Stimulated activated naive CD8-positive, alpha-beta T cell treated with anti-CD3 and anti-CD28 coated beads, Interleukin-15, amount 100 ng/mL, for 72 hours (primary cell): ENCODE results near the gene SORBS1.

Experiments used
- ATAC-seq: fragments of 150-1000 bp; cut with Tn5 transposase; 2 replicates; pipeline ENCODE4 v1.10.0; 2021; ENCODE audit warnings: mild to moderate bottlenecking, moderate library complexity
- DNase-seq, 2 donors: peaks; one replicate each; pipeline ENCODE4 v3.0.0; 2021 to 2022
- H3K27ac Mint-ChIP-seq, 2 donors: one replicate each; pipeline ENCODE4 v1.8.0; 2022; ENCODE audit warnings: mild to moderate bottlenecking in 2 of 2, mixed read lengths in 2 of 2, moderate library complexity in 2 of 2
- H3K27me3 Mint-ChIP-seq: one replicate; pipeline ENCODE4 v1.8.0; 2022; ENCODE audit warnings: mixed read lengths
- H3K4me1 Mint-ChIP-seq: one replicate; pipeline ENCODE4 v1.8.0; 2022; ENCODE audit warnings: mild to moderate bottlenecking, mixed read lengths
- H3K4me3 Mint-ChIP-seq, 2 donors: one replicate each; pipeline ENCODE4 v1.8.0; 2022; ENCODE audit warnings: mild to moderate bottlenecking in 2 of 2, mixed read lengths in 2 of 2, moderate library complexity in 1 of 2
- H3K9me3 Mint-ChIP-seq, 2 donors: one replicate each; pipeline ENCODE4 v1.8.0; 2022; ENCODE audit warnings: mixed read lengths in 2 of 2

SORBS1 gene

DNA sequence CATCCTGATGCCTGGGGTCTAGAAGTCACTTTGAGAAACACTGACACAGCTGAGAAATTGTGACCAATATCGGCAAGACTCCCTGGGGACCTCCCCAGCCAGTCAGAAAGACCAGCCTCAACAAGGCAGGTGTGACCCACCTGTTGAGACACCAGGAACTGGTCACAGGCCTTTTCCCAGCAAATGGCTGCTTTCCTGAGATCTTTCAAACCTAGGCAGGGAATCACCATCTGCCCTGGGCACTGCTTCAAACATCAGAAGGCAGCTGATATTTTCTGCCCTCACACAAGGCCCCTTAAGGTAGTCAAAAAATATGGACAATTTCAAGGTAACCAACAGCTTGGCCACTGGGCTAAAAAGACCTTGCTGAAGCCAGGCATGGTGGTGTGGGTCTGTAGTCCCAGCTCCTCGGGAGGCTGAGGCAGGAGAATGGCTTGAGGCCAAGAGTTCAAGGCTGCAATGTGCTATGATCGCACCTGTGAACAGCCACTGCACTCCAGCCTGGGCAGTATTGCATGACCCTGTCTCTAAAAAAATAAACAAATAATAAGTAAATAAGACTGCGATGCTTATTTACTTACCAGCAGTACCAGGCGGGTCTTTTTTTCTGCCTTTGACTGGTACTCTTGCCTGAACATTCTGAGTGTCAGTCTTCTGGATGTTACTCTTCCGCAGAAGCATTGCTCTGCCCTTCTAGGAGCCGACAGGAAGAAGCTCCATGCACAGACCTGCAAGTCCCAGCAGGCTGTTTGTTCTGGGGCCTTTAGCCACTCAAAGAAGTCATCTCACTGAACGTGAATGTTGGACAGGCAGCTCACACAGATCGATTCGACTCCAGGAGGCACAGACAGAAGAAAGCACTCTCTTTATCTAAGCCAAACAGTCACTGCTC, 59.7 kb downstream of the SORBS1 start:
- Mint-ChIP-seq H3K27ac (no peak overlapping the region), H3K9me3 (no peaks in the 10 kb centered on the region), H3K4me3 (no peak overlapping the region), H3K27me3 (no peaks in the 10 kb centered on the region), H3K4me1 (no peaks in the 10 kb centered on the region)
- no peak for ATAC-seq
- DNase-seq, result no peak

DNA sequence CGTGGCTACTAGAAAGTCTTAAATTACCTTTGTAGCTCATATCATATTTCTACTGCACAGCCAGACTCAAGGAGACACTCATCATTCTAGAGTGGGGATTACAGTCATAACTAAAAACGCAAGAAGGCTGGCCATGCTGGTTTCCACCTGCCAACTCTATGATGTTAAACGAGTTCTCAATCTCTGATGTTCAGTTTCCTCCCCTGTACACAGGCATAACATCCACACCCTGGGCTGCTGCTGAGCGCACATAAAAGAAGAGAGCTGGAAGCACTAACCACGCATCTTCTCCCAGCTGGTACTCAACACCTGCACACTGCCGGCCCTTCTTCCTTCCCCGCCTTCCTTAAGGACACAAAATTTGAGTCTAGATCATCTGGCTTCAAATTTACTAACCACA, 60.5 kb downstream of the SORBS1 start:
- Mint-ChIP-seq H3K4me3 (no peak overlapping the region), H3K27me3 (no peaks in the 10 kb centered on the region), H3K9me3 (no peaks in the 10 kb centered on the region), H3K4me1 (no peaks in the 10 kb centered on the region), H3K27ac (no peak overlapping the region)
- DNase-seq, result no peak
- peak; percentile 33 for ATAC-seq

- no peak for ATAC-seq
- Mint-ChIP-seq H3K4me1 (no peaks in the 10 kb centered on the region), H3K4me3 (no peak overlapping the region), H3K27me3 (no peaks in the 10 kb centered on the region), H3K27ac (no peak overlapping the region), H3K9me3 (no peaks in the 10 kb centered on the region)
- no peak for DNase-seq
Observed at GRCh38 chr10:95500097-95500496, 61.1 kb downstream of the SORBS1 start.

GRCh38 chr10:95499482-95499989, 61.6 kb downstream of the SORBS1 start:
- Mint-ChIP-seq H3K27ac (no peak overlapping the region), H3K27me3 (no peaks in the 10 kb centered on the region), H3K9me3 (no peaks in the 10 kb centered on the region), H3K4me1 (no peaks in the 10 kb centered on the region), H3K4me3 (no peak overlapping the region)
- DNase-seq (no peak), ATAC-seq (no peak)

- Mint-ChIP-seq H3K27ac (no peak overlapping the region), H3K4me1 (no peaks in the 10 kb centered on the region), H3K27me3 (no peaks in the 10 kb centered on the region), H3K9me3 (no peaks in the 10 kb centered on the region), H3K4me3 (no peak overlapping the region)
- DNase-seq, result no peak
- ATAC-seq, result no peak
Observed at GRCh38 chr10:95496951-95497350, 64.2 kb downstream of the SORBS1 start.

DNA sequence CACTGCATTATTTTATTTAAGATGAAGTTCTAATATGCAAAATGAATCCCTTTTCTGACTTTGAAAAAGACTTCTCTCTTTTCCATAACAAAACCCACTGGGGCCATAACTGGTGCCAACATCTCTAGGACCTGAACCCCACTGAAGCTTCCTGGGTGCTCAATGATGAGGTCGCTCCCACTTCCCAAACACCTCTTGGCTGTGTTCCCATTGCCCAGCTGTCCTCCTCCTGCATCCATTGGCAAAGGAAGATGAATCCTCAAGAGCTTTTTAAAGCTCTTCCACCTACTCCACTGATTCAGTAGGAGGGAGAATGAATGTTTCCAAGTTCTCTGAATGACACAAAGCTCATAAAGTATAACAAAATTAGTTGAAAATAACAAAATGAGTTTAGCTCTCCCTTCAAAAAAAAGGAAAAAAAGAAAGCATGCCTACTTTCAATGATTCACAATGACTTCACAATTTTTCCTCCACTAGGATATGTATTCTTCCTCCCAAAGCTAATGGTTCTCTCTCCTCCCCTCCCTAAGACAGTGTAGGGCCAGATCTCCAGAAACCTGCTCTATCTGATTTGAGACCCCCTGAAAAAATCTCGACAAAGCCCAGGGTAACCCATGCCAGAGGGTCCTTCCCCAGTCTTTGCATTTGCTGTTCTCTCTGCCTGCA, 64.8 kb downstream of the SORBS1 start:
- ATAC-seq (no peak), DNase-seq (no peak)
- no peak overlapping the region for H3K4me3 Mint-ChIP-seq
- no peaks in the 10 kb centered on the region for H3K27me3 Mint-ChIP-seq
- H3K4me1 Mint-ChIP-seq, result no peaks in the 10 kb centered on the region
- H3K27ac Mint-ChIP-seq, result no peak overlapping the region
- H3K9me3 Mint-ChIP-seq, result no peaks in the 10 kb centered on the region

- no peaks in the 10 kb centered on the region for H3K4me1 Mint-ChIP-seq
Observed at GRCh38 chr10:95493862-95494261, 67.3 kb downstream of the SORBS1 start.

DNA sequence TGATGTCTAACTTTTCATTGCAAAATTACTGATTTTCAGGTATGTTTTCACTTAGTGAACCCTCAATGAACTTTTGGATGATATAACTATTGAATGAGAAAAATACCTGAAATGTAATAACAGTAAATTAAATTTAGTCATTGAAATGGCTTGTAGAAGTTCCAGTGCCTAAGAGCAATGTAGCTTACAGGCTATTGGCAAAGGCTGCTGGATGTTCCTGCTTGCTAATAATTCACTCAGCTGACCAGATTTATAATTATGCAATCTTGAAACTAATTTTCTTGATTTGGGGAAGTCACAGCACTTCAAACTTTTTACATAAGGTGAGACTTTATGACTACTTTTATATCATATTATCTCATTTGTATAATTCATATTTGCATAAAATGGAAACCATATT, 73.2 kb downstream of the SORBS1 start:
- H3K9me3 Mint-ChIP-seq, result no peaks in the 10 kb centered on the region
- no peaks in the 10 kb centered on the region for H3K4me1 Mint-ChIP-seq
- ATAC-seq (no peak), DNase-seq (no peak)
- no peaks in the 10 kb centered on the region for H3K27me3 Mint-ChIP-seq
- H3K4me3 Mint-ChIP-seq, result no peak overlapping the region
- H3K27ac Mint-ChIP-seq, result no peak overlapping the region

More at GRCh38 chr10:95493862-95494261, 67.3 kb downstream of the SORBS1 start:
- Mint-ChIP-seq H3K27ac (no peak overlapping the region), H3K27me3 (no peaks in the 10 kb centered on the region), H3K9me3 (no peaks in the 10 kb centered on the region), H3K4me3 (no peak overlapping the region)
- ATAC-seq (no peak), DNase-seq (no peak)

GRCh38 chr10:95485056-95485844, 75.9 kb downstream of the SORBS1 start:
- Mint-ChIP-seq H3K27ac (no peak overlapping the region), H3K4me3 (no peak overlapping the region)
- no peak for ATAC-seq

DNA sequence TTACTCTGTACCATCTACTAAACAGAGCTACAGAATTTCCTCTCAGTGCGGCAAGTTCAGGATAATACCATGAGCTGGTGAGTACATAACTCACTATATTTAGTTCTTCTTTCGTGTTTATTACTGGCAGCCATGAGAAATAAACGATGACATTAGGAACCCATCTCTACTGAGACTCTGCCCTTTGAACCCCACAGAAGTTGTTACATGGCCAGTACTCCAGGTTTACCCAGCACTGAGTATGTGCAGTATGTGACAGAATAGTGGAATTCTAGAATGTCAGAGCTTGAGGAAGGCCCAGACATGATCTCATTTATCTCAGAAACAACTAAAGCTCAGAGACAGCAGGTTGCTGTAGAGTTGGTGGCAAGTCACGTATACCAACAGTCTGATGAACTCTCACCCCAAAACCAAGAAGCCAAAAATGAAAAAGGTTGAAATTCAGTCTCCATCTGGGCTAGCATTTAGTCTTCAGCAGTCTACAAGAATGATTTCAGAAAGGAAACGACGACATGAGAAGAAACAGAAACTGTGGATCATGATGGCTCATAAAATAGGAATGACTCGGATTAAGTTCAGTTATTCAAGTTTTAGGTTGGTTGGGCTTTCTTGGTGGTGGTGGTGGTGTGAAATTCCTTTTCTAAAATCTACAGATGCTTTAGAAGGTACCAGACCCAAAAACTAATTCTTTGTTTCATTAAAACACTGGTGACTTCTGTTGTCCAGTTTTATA, 78.5 kb downstream of the SORBS1 start:
- no peak for DNase-seq
- no peaks in the 10 kb centered on the region for H3K9me3 Mint-ChIP-seq

More at GRCh38 chr10:95485056-95485844, 75.9 kb downstream of the SORBS1 start:
- Mint-ChIP-seq H3K27me3 (no peaks in the 10 kb centered on the region), H3K4me1 (no peaks in the 10 kb centered on the region), H3K9me3 (no peaks in the 10 kb centered on the region)
- DNase-seq, result no peak

DNA sequence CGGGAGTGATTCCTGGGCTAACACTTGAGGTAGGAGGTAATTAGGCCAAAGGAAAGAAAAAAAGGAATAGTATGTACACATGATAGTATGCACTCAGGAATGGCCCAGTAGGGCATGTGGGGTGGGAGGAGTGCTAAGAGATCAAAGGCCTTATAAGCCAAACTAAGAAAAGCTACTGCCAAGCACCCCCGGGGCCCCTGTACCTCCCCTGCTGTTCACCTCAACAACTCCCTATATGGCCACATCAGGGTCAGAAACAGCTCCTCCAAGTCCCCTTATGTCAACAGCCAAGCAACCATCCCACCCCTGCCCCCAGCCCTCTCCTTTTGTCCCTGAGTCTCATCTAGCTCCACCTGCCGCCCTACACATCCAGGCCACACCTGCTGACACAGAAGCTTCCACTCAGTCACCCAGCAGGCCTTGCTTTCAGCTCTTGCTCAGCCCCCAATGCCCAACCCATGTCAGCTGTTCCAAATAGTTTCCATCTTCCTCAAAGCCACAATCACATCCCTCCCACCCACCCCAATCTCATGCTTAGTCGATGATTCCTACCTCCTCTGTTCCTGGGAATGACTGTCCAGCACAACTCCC, 80.2 kb downstream of the SORBS1 start:
- peaks cover 7% of the 10 kb centered on the region for H3K27me3 Mint-ChIP-seq
- H3K9me3 Mint-ChIP-seq, result no peaks in the 10 kb centered on the region
- no peak overlapping the region for H3K4me3 Mint-ChIP-seq
- ATAC-seq, result no peak
- no peaks in the 10 kb centered on the region for H3K4me1 Mint-ChIP-seq
- DNase-seq, result no peak
- no peak overlapping the region for H3K27ac Mint-ChIP-seq

More for the DNA sequence above, 78.5 kb downstream of the SORBS1 start:
- ATAC-seq, result no peak
- no peak overlapping the region for H3K27ac Mint-ChIP-seq
- H3K4me3 Mint-ChIP-seq, result no peak overlapping the region
- H3K4me1 Mint-ChIP-seq, result no peaks in the 10 kb centered on the region
- peaks cover 7% of the 10 kb centered on the region for H3K27me3 Mint-ChIP-seq

DNA sequence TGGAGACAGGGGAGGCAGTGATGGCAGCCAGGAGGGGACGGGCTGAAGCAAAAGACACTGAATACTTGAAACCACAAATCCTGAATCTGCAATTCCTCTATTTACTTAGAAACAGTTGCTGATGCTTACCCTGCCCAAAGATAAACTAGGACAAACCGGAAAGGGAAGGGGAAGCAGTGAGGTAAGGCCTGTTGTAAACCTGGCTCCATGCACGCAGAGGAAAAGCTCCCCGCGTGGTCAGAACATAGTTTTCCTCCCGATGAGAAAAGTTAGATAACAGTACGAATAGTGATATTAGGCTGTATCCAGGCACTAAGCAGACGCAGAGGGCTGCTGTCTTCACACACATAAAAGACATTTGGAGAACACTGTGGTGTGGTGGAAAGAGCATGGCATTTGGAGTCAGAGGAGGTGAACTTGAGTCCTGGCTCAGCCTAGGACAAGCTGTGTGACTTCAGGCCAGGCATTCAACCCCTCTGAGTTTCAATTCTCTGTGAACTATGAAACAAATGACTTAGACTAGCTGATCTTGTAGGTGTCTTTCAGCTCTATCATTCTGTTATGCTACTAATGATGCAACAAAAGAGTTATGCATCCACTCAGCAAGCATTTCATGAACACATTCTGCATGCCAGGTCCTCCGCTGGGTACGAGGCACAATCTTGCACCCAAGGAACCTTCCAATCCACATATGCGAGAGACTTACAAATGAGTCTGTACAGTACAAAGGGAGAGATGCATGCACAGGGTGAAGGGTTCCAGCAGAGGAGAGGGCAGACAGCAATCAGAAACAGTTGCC, 80.9 kb downstream of the SORBS1 start:
- Mint-ChIP-seq H3K27ac (no peak overlapping the region), H3K4me1 (no peaks in the 10 kb centered on the region), H3K9me3 (no peaks in the 10 kb centered on the region), H3K27me3 (peaks cover 7% of the 10 kb centered on the region), H3K4me3 (no peak overlapping the region)
- DNase-seq (no peak), ATAC-seq (no peak)

- no peak overlapping the region for H3K27ac Mint-ChIP-seq
- no peaks in the 10 kb centered on the region for H3K4me1 Mint-ChIP-seq
- H3K9me3 Mint-ChIP-seq, result no peaks in the 10 kb centered on the region
- H3K27me3 Mint-ChIP-seq, result peaks cover 7% of the 10 kb centered on the region
- ATAC-seq (no peak), DNase-seq (no peak)
- no peak overlapping the region for H3K4me3 Mint-ChIP-seq
Observed at GRCh38 chr10:95478935-95479334, 82.2 kb downstream of the SORBS1 start.

- no peak for ATAC-seq
- H3K9me3 Mint-ChIP-seq, result no peaks in the 10 kb centered on the region
- no peak overlapping the region for H3K4me3 Mint-ChIP-seq
- peaks cover 7% of the 10 kb centered on the region for H3K27me3 Mint-ChIP-seq
- H3K4me1 Mint-ChIP-seq, result no peaks in the 10 kb centered on the region
- no peak for DNase-seq
- no peak overlapping the region for H3K27ac Mint-ChIP-seq
Observed at GRCh38 chr10:95478185-95478584, 83.0 kb downstream of the SORBS1 start.
